ENCODE data around the gene SMPD1. TPM values are rescaled to one million over a fixed set of nuclear protein-coding genes. Genes with fewer than 3 reads are reported as not detected.

SMPD1 gene
- total RNA-seq, 1 experiment from 2014 or later: 2.8 TPM

DNA sequence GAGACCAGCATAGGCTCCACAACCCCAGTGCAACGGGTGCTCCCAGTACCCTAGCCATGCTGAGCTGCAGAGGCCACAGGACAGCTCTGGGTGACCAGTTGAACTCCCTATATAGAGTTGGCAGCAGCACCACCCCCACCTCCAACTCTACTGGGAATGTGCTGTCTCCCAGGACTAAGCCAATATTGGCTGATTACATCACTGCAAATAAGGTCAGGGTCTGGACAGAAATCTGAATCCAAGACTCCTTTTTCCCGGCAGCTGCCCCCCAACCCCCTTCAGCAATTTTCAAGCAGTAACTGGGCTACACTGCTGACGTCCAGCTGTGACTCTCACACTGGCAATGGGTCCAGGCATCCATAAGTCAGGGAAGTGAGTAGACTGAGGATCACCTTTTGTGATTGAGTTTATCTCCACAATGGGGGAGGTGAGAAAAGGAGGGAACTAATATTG is 50.7 kb downstream of the SMPD1 start, which contains the start of gene HPX (continued):
- TF ChIP-seq EZH2phosphoT487 (IDR thresholded peaks at IDR 0.05; ENCODE audit: borderline replicate concordance): no peak
- no peak for TF ChIP-seq ELF1 (IDR thresholded peaks at IDR 0.05; ENCODE audit: borderline replicate concordance, low read depth)
- no peak for TF ChIP-seq ZNF274 (IDR thresholded peaks at IDR 0.05; ENCODE audit: low read depth, low read length)

DNA sequence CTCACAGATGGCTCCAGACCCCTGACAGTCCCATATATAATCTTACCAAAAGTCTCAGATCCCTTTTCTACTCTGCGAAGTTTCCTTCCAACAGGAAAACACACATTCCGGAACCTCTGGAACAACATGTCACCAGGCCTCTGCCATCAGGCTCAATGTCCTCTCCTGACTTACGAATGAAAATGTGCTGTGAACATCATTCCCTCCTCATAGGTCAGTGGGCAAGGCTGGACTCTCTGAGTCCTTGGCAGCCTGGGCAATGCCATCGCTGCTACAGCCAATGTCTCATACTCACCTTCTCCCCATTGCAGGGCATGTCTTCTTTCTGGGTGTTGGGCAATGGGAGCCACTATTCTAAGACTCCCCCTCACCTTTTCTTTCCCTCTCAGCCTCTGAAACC is 52.2 kb downstream of the SMPD1 start:
- H3K9ac ChIP-seq (ENCODE audit: low read length): no peak overlapping the region
- BruUV-seq (replicated peaks): no TSS peak
- H3K4me2 ChIP-seq (ENCODE audit: low read length): no peak overlapping the region
- no peak overlapping the region for H2AFZ ChIP-seq (ENCODE audit: low read depth, low read length, poor library complexity, severe bottlenecking)
- no peak for TF ChIP-seq RAD21 (IDR thresholded peaks at IDR 0.05; ENCODE audit: low read depth)
- TF ChIP-seq EZH2 (IDR thresholded peaks at IDR 0.05): no peak
- TF ChIP-seq SIN3A (IDR thresholded peaks at IDR 0.05; ENCODE audit: low read depth): no peak
- TF ChIP-seq EGR1 (IDR thresholded peaks at IDR 0.05; ENCODE audit: low read depth): no peak
- no peak for TF ChIP-seq SP1 (IDR thresholded peaks at IDR 0.05; ENCODE audit: low read depth)
- TF ChIP-seq, protein P1, sequence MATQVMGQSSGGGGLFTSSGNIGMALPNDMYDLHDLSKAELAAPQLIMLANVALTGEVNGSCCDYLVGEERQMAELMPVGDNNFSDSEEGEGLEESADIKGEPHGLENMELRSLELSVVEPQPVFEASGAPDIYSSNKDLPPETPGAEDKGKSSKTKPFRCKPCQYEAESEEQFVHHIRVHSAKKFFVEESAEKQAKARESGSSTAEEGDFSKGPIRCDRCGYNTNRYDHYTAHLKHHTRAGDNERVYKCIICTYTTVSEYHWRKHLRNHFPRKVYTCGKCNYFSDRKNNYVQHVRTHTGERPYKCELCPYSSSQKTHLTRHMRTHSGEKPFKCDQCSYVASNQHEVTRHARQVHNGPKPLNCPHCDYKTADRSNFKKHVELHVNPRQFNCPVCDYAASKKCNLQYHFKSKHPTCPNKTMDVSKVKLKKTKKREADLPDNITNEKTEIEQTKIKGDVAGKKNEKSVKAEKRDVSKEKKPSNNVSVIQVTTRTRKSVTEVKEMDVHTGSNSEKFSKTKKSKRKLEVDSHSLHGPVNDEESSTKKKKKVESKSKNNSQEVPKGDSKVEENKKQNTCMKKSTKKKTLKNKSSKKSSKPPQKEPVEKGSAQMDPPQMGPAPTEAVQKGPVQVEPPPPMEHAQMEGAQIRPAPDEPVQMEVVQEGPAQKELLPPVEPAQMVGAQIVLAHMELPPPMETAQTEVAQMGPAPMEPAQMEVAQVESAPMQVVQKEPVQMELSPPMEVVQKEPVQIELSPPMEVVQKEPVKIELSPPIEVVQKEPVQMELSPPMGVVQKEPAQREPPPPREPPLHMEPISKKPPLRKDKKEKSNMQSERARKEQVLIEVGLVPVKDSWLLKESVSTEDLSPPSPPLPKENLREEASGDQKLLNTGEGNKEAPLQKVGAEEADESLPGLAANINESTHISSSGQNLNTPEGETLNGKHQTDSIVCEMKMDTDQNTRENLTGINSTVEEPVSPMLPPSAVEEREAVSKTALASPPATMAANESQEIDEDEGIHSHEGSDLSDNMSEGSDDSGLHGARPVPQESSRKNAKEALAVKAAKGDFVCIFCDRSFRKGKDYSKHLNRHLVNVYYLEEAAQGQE (IDR thresholded peaks at IDR 0.05; ENCODE audit: low read depth): no peak
- TF ChIP-seq POLR2A (IDR thresholded peaks at IDR 0.05; ENCODE audit: borderline replicate concordance, extremely low read depth, insufficient read depth, insufficient read length): no peak
- no peak for TF ChIP-seq TCF7L2 (IDR thresholded peaks at IDR 0.05; ENCODE audit: borderline replicate concordance, extremely low read depth, insufficient read depth, insufficient read length)
- TF ChIP-seq CEBPB (IDR thresholded peaks at IDR 0.05; ENCODE audit: low read depth): no peak
- TF ChIP-seq FOSL1 (IDR thresholded peaks at IDR 0.05; ENCODE audit: low read depth): no peak
- RAD21 ChIA-PET (ENCODE audit: low non-redundant PET in 1 of 2, low total read pairs in 2 of 2, uncharacterized antibody in 2 of 2, unreplicated experiment in 2 of 2): no interaction called here
- intact Hi-C loops (cut with micrococcal nuclease): no loop called here
- CTCF ChIA-PET: no interaction called here
- H3K4me3 ChIP-seq (replicated peaks in 1 of 2; ENCODE audit: low read depth in 1 of 2, low read length in 2 of 2): no peak overlapping the region
- no peaks in the 10 kb centered on the region for H3K4me1 ChIP-seq (ENCODE audit: control insufficient read depth in 1 of 2, insufficient read depth in 2 of 2, low read length in 2 of 2)
- H3K9me3 ChIP-seq (ENCODE audit: control insufficient read depth in 1 of 2, insufficient read depth in 1 of 2, low read depth in 1 of 2, low read length in 2 of 2): no peaks in the 10 kb centered on the region
- H3K36me3 ChIP-seq (ENCODE audit: control insufficient read depth in 1 of 2, insufficient read depth in 2 of 2, low read length in 2 of 2): no peaks in the 10 kb centered on the region
- no peaks in the 10 kb centered on the region for H3K79me2 ChIP-seq (ENCODE audit: insufficient read depth, low read length)
- no peaks in the 10 kb centered on the region for H4K20me1 ChIP-seq (ENCODE audit: insufficient read depth)
- H3K27ac ChIP-seq (ENCODE audit: low read depth, low read length): no peak overlapping the region
- ATAC-seq (no peak), DNase-seq (ENCODE audit: low read depth, low spot score) (no peak)
- no peaks in the 10 kb centered on the region for H3K9me2 ChIP-seq (ENCODE audit: insufficient read depth)
- no peaks in the 10 kb centered on the region for H3K27me3 ChIP-seq (ENCODE audit: insufficient read depth, low read length)
- POLR2A ChIA-PET: no interaction called here

Measured in HCT116 (cell line).